Measurements from ENCODE around the gene CLEC16A. TPM values are rescaled to one million over a fixed set of nuclear protein-coding genes. Genes with fewer than 3 reads are reported as not detected.

CLEC16A gene
- total and polyA plus RNA-seq, 2 experiments from 2014 or later, result 9.9 to 24.1 TPM

GRCh38 chr16:11229432-11229831 lies 285.1 kb downstream of the CLEC16A start:
- H3K4me1 ChIP-seq (ENCODE audit: insufficient read depth), result peaks cover 9% of the 10 kb centered on the region; the same call in 1 of the 2 replicates
- H3K9me3 Mint-ChIP-seq, result no peaks in the 10 kb centered on the region
- DNase-seq (ENCODE audit: low spot score) (no peak), ATAC-seq (no peak)
- no peaks in the 10 kb centered on the region for H3K36me3 ChIP-seq (ENCODE audit: insufficient read depth)
- H3K36me3 Mint-ChIP-seq (ENCODE audit: low read depth), result no peaks in the 10 kb centered on the region
- H3K4me3 ChIP-seq, result no peak overlapping the region
- no peaks in the 10 kb centered on the region for H3K27me3 ChIP-seq (ENCODE audit: insufficient read depth)
- no peak overlapping the region for H3K27ac Mint-ChIP-seq
- no peaks in the 10 kb centered on the region for H4K20me1 ChIP-seq (replicated peaks; ENCODE audit: insufficient read depth)
- H3K9me2 ChIP-seq (ENCODE audit: insufficient read depth), result no peaks in the 10 kb centered on the region
- H3F3A ChIP-seq (replicated peaks; ENCODE audit: low read depth), result 0 out of 2 replicates have a peak, but pooled peaks cover 6% of the 10 kb centered on the region
- H3K4me2 ChIP-seq, result no peak overlapping the region
- no peaks in the 10 kb centered on the region for H3K79me2 ChIP-seq (replicated peaks; ENCODE audit: insufficient read depth)
- peaks cover 8% of the 10 kb centered on the region for H3K4me1 Mint-ChIP-seq
- H3K27me3 Mint-ChIP-seq (ENCODE audit: insufficient read depth, low read depth, poor library complexity), result peaks cover 15% of the 10 kb centered on the region
- H2AFZ ChIP-seq, result no peak overlapping the region
- TF ChIP-seq ZNF331 (CRISPR knock-in tag; IDR thresholded peaks at IDR 0.05; ENCODE audit: low read depth) (no peak), JUNB (IDR thresholded peaks at IDR 0.05; ENCODE audit: unreplicated experiment) (no peak), REST (IDR thresholded peaks at IDR 0.05; ENCODE audit: unreplicated experiment) (no peak)
- no peak overlapping the region for H3K4me3 Mint-ChIP-seq
- no peak overlapping the region for H3K27ac ChIP-seq (ENCODE audit: low read depth)

GRCh38 chr16:11229906-11230305 lies 285.5 kb downstream of the CLEC16A start:
- Mint-ChIP-seq H3K36me3 (ENCODE audit: low read depth) (no peaks in the 10 kb centered on the region), H3K27me3 (ENCODE audit: insufficient read depth, low read depth, poor library complexity) (peaks cover 17% of the 10 kb centered on the region), H3K9me3 (no peaks in the 10 kb centered on the region), H3K27ac (no peak overlapping the region), H3K4me1 (peaks cover 8% of the 10 kb centered on the region), H3K4me3 (no peak overlapping the region)
- ATAC-seq (no peak), DNase-seq (ENCODE audit: low spot score) (no peak)
- H2AFZ ChIP-seq, result no peak overlapping the region
- no peak overlapping the region for H3K4me2 ChIP-seq
- no peaks in the 10 kb centered on the region for H3K36me3 ChIP-seq (ENCODE audit: insufficient read depth)
- no peak overlapping the region for H3K4me3 ChIP-seq
- no peaks in the 10 kb centered on the region for H3K79me2 ChIP-seq (replicated peaks; ENCODE audit: insufficient read depth)
- peaks cover 9% of the 10 kb centered on the region; the same call in 1 of the 2 replicates for H3K4me1 ChIP-seq (ENCODE audit: insufficient read depth)
- no peak overlapping the region for H3K27ac ChIP-seq (ENCODE audit: low read depth)
- no peak for TF ChIP-seq JUNB (IDR thresholded peaks at IDR 0.05; ENCODE audit: unreplicated experiment)
- TF ChIP-seq ZNF462 (CRISPR knock-in tag; IDR thresholded peaks at IDR 0.05), result no peak
- TF ChIP-seq ETS1 (IDR thresholded peaks at IDR 0.05), result no peak
- no peak for TF ChIP-seq POLR2AphosphoS5 (IDR thresholded peaks at IDR 0.05; ENCODE audit: low read depth)
- no peak for TF ChIP-seq STAT1 (IDR thresholded peaks at IDR 0.05; ENCODE audit: unreplicated experiment)
- TF ChIP-seq ZNF331 (CRISPR knock-in tag; IDR thresholded peaks at IDR 0.05; ENCODE audit: low read depth), result no peak
- 0 out of 2 replicates have a peak, but pooled peaks cover 6% of the 10 kb centered on the region for H3F3A ChIP-seq (replicated peaks; ENCODE audit: low read depth)
- H3K27me3 ChIP-seq (ENCODE audit: insufficient read depth), result no peaks in the 10 kb centered on the region
- H3K9me2 ChIP-seq (ENCODE audit: insufficient read depth), result no peaks in the 10 kb centered on the region
- H4K20me1 ChIP-seq (replicated peaks; ENCODE audit: insufficient read depth), result no peaks in the 10 kb centered on the region

Data from GM23338 (cell line).